HepG2 (cell line): ENCODE data around the gene RHOG. TPM values are rescaled to one million over a fixed set of nuclear protein-coding genes. Genes with fewer than 3 reads are reported as not detected.

Experiments
- ARID4A ChIP-seq: sonication (generic); formaldehyde crosslinking; IDR thresholded peaks from 2 replicates; pipeline ENCODE4 v1.5.0; 2020; ENCODE audit warnings: mild to moderate bottlenecking, missing genetic modification reagents, borderline replicate concordance
- FOSL2 ChIP-seq: sonication (generic); formaldehyde crosslinking; IDR thresholded peaks from 2 replicates; pipeline ENCODE4 v1.4.0; 2020; ENCODE audit warnings: missing genetic modification reagents
- FOXC1 ChIP-seq: sonication (generic); formaldehyde crosslinking; IDR thresholded peaks from 2 replicates; pipeline ENCODE4 v1.8.0; 2022; ENCODE audit warnings: mild to moderate bottlenecking, missing genetic modification reagents, borderline replicate concordance
- GABPB1 ChIP-seq: IDR thresholded peaks from 2 replicates; pipeline ENCODE4 v1.6.1; 2016; ENCODE audit warnings: mild to moderate bottlenecking, missing genetic modification reagents, moderate library complexity, missing compliant biosample characterization
- IKZF5 ChIP-seq: IDR thresholded peaks from 2 replicates; pipeline ENCODE4 v1.6.1; 2018; ENCODE audit warnings: missing genetic modification reagents, mild to moderate bottlenecking, missing compliant biosample characterization
- MED13 ChIP-seq: sonication (generic); formaldehyde crosslinking; IDR thresholded peaks from 2 replicates; pipeline ENCODE4 v1.5.0; 2020; ENCODE audit warnings: missing genetic modification reagents
- NFYC ChIP-seq: IDR thresholded peaks from 2 replicates; pipeline ENCODE4 v1.6.1; 2016; ENCODE audit warnings: missing genetic modification reagents, missing compliant biosample characterization
- PITX1 ChIP-seq: sonication (generic); formaldehyde crosslinking; IDR thresholded peaks from 2 replicates; pipeline ENCODE4 v1.5.1; 2020; ENCODE audit warnings: mild to moderate bottlenecking, missing genetic modification reagents
- RAD21 ChIP-seq: fragments of 450-650 bp; formaldehyde crosslinking; IDR thresholded peaks from 2 replicates; pipeline ENCODE4 v1.5.0; 2020; ENCODE audit warnings: mild to moderate bottlenecking
- SALL2 ChIP-seq: sonication (generic); formaldehyde crosslinking; IDR thresholded peaks from 2 replicates; pipeline ENCODE4 v1.8.1; 2023; ENCODE audit warnings: mild to moderate bottlenecking, missing genetic modification reagents, inconsistent platforms
- ZNF142 ChIP-seq: sonication (generic); formaldehyde crosslinking; IDR thresholded peaks from 2 replicates; pipeline ENCODE4 v1.4.0; 2020; ENCODE audit warnings: missing genetic modification reagents
- ZNF367 ChIP-seq: sonication (generic); formaldehyde crosslinking; IDR thresholded peaks from 2 replicates; pipeline ENCODE4 v1.4.0; 2020; ENCODE audit warnings: missing genetic modification reagents, borderline replicate concordance
- ZNF414 ChIP-seq: sonication (generic); formaldehyde crosslinking; IDR thresholded peaks from 2 replicates; pipeline ENCODE4 v1.5.0; 2020; ENCODE audit warnings: missing genetic modification reagents
- polyA plus RNA-seq, 8 experiments: library from polyadenylated mRNA; depleted of rRNA in 3 of 8; stranded (reverse) in 7 of 8; unstranded in 1 of 8; fragments of >200 nt; fragmentation: Illumina TruSeq in 4 of 8; extraction: Trizol in 4 of 8; gene quantifications; 2 replicates each; pipeline versions ENCODE4 v1.2.1 to v1.2.3, GENCODE V29; 2011 to 2016; ENCODE audit warnings: low read depth in 4 of 8, missing spikeins in 1 of 8, mixed read lengths in 1 of 8; ENCODE audit not compliant: insufficient read depth in 1 of 8
- total RNA-seq, 5 experiments: library from RNA; depleted of rRNA; stranded (reverse); fragments of >200 nt; fragmentation: Illumina TruSeq; extraction: Trizol; gene quantifications; 2 replicates each; pipeline ENCODE4 v1.2.3, GENCODE V29; 2016; ENCODE audit warnings: low read depth in 1 of 5

The RHOG gene
- total and polyA plus RNA-seq, 2 of the 13 experiments (the other 11 are each of a cell fraction or from before 2014, with no cell fraction given), result 7.7 to 23.4 TPM

- TF ChIP-seq ZNF142 (CRISPR knock-in tag) (peak; percentile 27; the same call in 1 of the 2 replicates), SALL2 (no peak; the same call in 1 of the 2 replicates), MED13 (peak; percentile 86), ZNF367 (CRISPR knock-in tag) (no peak), FOSL2 (peak; percentile 52), GABPB1 (CRISPR knock-in tag) (peak; percentile 78), ZNF414 (CRISPR knock-in tag) (0 out of 2 replicates have a peak, but pooled peaks have one; percentile 34), RAD21 (CRISPR knock-in tag) (peak; percentile 95), NFYC (peak; percentile 83), FOXC1 (CRISPR knock-in tag) (0 out of 2 replicates have a peak, but pooled peaks have one; percentile 53), PITX1 (CRISPR knock-in tag) (peak; percentile 59; the same call in 1 of the 2 replicates), IKZF5 (CRISPR knock-in tag) (0 out of 2 replicates have a peak, but pooled peaks have one; percentile 29), ARID4A (CRISPR knock-in tag) (peak; percentile 71)
Observed at GRCh38 chr11:3854977-3855807, 14.4 kb upstream of the RHOG start, which contains the start of gene STIM1 (continued).
